WTC11 (cell line): ENCODE measurements around the gene ZFP90.

Experiments used
- AR ChIP-seq: fragments of 250-450 bp; sonication (Bioruptor Pico); IDR thresholded peaks from 2 replicates; pipeline ENCODE4 v1.9.0; 2021; ENCODE audit warnings: mild to moderate bottlenecking
- CTCF ChIP-seq: fragments of 200-600 bp; IDR thresholded peaks from 2 replicates; pipeline ENCODE4 v1.8.0; 2022; ENCODE audit warnings: antibody characterized with exemption
- E2F4 ChIP-seq: sonication (generic); formaldehyde crosslinking; IDR thresholded peaks from 2 replicates; pipeline ENCODE4 v1.8.1; 2022; ENCODE audit warnings: low read depth, mild to moderate bottlenecking, moderate library complexity, missing genetic modification reagents, borderline replicate concordance
- E2F5 ChIP-seq: sonication (generic); formaldehyde crosslinking; IDR thresholded peaks from 2 replicates; pipeline ENCODE4 v1.8.1; 2022; ENCODE audit warnings: mild to moderate bottlenecking, moderate library complexity, missing genetic modification reagents
- ESRRA ChIP-seq: sonication (generic); formaldehyde crosslinking; IDR thresholded peaks from 2 replicates; pipeline ENCODE4 v1.8.1; 2022; ENCODE audit warnings: mild to moderate bottlenecking, missing genetic modification reagents, borderline replicate concordance
- FOXJ3 ChIP-seq: sonication (generic); formaldehyde crosslinking; IDR thresholded peaks from 2 replicates; pipeline ENCODE4 v1.9.0; 2021; ENCODE audit warnings: missing genetic modification reagents, mild to moderate bottlenecking, borderline replicate concordance
- KAT7 ChIP-seq: sonication (generic); formaldehyde crosslinking; IDR thresholded peaks from 2 replicates; pipeline ENCODE4 v1.8.1; 2023; ENCODE audit warnings: missing genetic modification reagents, mild to moderate bottlenecking, borderline replicate concordance
- NR2C2 ChIP-seq: sonication (generic); formaldehyde crosslinking; IDR thresholded peaks from 2 replicates; pipeline ENCODE4 v1.8.0; 2022; ENCODE audit warnings: mild to moderate bottlenecking, missing genetic modification reagents
- RORB ChIP-seq: fragments of 250-450 bp; sonication (Bioruptor Pico); IDR thresholded peaks from 2 replicates; pipeline ENCODE4 v1.9.0; 2021; ENCODE audit warnings: mild to moderate bottlenecking
- SP1 ChIP-seq: sonication (generic); formaldehyde crosslinking; conservative IDR thresholded peaks from 2 replicates; pipeline ENCODE4 v1.8.1; 2022; ENCODE audit warnings: missing genetic modification reagents
- ZBTB21 ChIP-seq: sonication (generic); formaldehyde crosslinking; IDR thresholded peaks from 2 replicates; pipeline ENCODE4 v1.8.1; 2023; ENCODE audit warnings: mild to moderate bottlenecking, missing genetic modification reagents, borderline replicate concordance
- ZNF263 ChIP-seq: sonication (generic); formaldehyde crosslinking; IDR thresholded peaks from 2 replicates; pipeline ENCODE4 v1.8.1; 2022; ENCODE audit warnings: low read depth, mild to moderate bottlenecking, moderate library complexity, missing genetic modification reagents

GRCh38 chr16:68612996-68613395 lies 73.9 kb downstream of the ZFP90 start:
- no peak for TF ChIP-seq CTCF
- no peak for TF ChIP-seq ZBTB21
- TF ChIP-seq AR (CRISPR knock-in tag), result no peak
- no peak for TF ChIP-seq SP1 (CRISPR knock-in tag)
- no peak for TF ChIP-seq ESRRA (CRISPR knock-in tag)
- TF ChIP-seq E2F4, result no peak
- no peak for TF ChIP-seq KAT7 (CRISPR knock-in tag)
- TF ChIP-seq E2F5 (CRISPR knock-in tag), result no peak
- TF ChIP-seq NR2C2 (CRISPR knock-in tag), result no peak
- no peak for TF ChIP-seq RORB (CRISPR knock-in tag)
- no peak for TF ChIP-seq FOXJ3 (CRISPR knock-in tag)
- no peak for TF ChIP-seq ZNF263
